SK-N-SH treated with all-trans-retinoic acid at 6 μM for 48 hours (cell line): ENCODE data around the gene CNN2.

ENCODE experiments used
- ATAC-seq: fragments of 200-7000 bp; cut with Tn5 transposase; 3 replicates; pipeline ENCODE4 v1.9.1; 2020; ENCODE audit warnings: mild to moderate bottlenecking, moderate library complexity
- ARNTL ChIP-seq: fragments of 450-650 bp; formaldehyde crosslinking; IDR thresholded peaks from 2 replicates; pipeline ENCODE4 v1.5.0; 2020; ENCODE audit warnings: low read depth, mild to moderate bottlenecking, moderate library complexity, borderline replicate concordance
- BACH2 ChIP-seq: fragments of 250-450 bp; sonication (Bioruptor Pico); IDR thresholded peaks from 2 replicates; pipeline ENCODE4 v1.9.0; 2021; ENCODE audit warnings: mild to moderate bottlenecking, borderline replicate concordance
- CREB5 ChIP-seq: fragments of 250-450 bp; sonication (Bioruptor Pico); IDR thresholded peaks from 2 replicates; pipeline ENCODE4 v1.5.1; 2020; ENCODE audit warnings: low read depth, mild to moderate bottlenecking, moderate library complexity
- CSDC2 ChIP-seq: fragments of 250-450 bp; sonication (Bioruptor Pico); IDR thresholded peaks from 2 replicates; pipeline ENCODE4 v1.5.0; 2020; ENCODE audit warnings: mild to moderate bottlenecking, moderate library complexity
- CSRNP3 ChIP-seq: fragments of 250-450 bp; sonication (Bioruptor Pico); IDR thresholded peaks from 2 replicates; pipeline ENCODE4 v1.5.1; 2021; ENCODE audit warnings: mild to moderate bottlenecking, moderate library complexity
- ESRRG ChIP-seq: fragments of 250-450 bp; sonication (Bioruptor Pico); IDR thresholded peaks from 2 replicates; pipeline ENCODE4 v1.6.1; 2021; ENCODE audit warnings: mild to moderate bottlenecking
- GLIS3 ChIP-seq: fragments of 250-450 bp; sonication (Bioruptor Pico); IDR thresholded peaks from 2 replicates; pipeline ENCODE4 v1.5.0; 2020; ENCODE audit warnings: mild to moderate bottlenecking, moderate library complexity
- ISL1 ChIP-seq: fragments of 250-450 bp; sonication (Bioruptor Pico); IDR thresholded peaks from 2 replicates; pipeline ENCODE4 v2.1.2; 2022; ENCODE audit warnings: mild to moderate bottlenecking, moderate library complexity
- OSR1 ChIP-seq: fragments of 250-450 bp; sonication (Bioruptor Pico); IDR thresholded peaks from 2 replicates; pipeline ENCODE4 v1.8.0; 2022; ENCODE audit warnings: moderate library complexity, mild to moderate bottlenecking, inconsistent platforms
- PATZ1 ChIP-seq: fragments of 250-450 bp; sonication (Bioruptor Pico); IDR thresholded peaks from 2 replicates; pipeline ENCODE4 v1.8.0; 2020; ENCODE audit warnings: mild to moderate bottlenecking, moderate library complexity, borderline replicate concordance
- PPARA ChIP-seq: fragments of 250-450 bp; sonication (Bioruptor Pico); IDR thresholded peaks from 2 replicates; pipeline ENCODE4 v1.5.0; 2020; ENCODE audit warnings: mild to moderate bottlenecking, borderline replicate concordance
- RARB ChIP-seq: fragments of 250-450 bp; sonication (Bioruptor Pico); IDR thresholded peaks from 2 replicates; pipeline ENCODE4 v1.8.0; 2021; ENCODE audit warnings: mild to moderate bottlenecking, moderate library complexity
- SNAI2 ChIP-seq: fragments of 250-450 bp; sonication (Bioruptor Pico); IDR thresholded peaks from 2 replicates; pipeline ENCODE4 v1.5.0; 2020; ENCODE audit warnings: mild to moderate bottlenecking, moderate library complexity
- TCF4 ChIP-seq: fragments of 250-450 bp; sonication (Bioruptor Pico); IDR thresholded peaks from 2 replicates; pipeline ENCODE4 v1.8.0; 2021; ENCODE audit warnings: mild to moderate bottlenecking, moderate library complexity, borderline replicate concordance
- TOX ChIP-seq: fragments of 250-450 bp; sonication (Bioruptor Pico); IDR thresholded peaks from 2 replicates; pipeline ENCODE4 v1.8.0; 2021; ENCODE audit warnings: mild to moderate bottlenecking, moderate library complexity, borderline replicate concordance
- TSHZ2 ChIP-seq: fragments of 250-450 bp; sonication (Bioruptor Pico); IDR thresholded peaks from 2 replicates; pipeline ENCODE4 v1.5.0; 2020; ENCODE audit warnings: mild to moderate bottlenecking, moderate library complexity
- ZC3H10 ChIP-seq: fragments of 250-450 bp; sonication (Bioruptor Pico); IDR thresholded peaks from 2 replicates; pipeline ENCODE4 v1.5.1; 2021; ENCODE audit warnings: mild to moderate bottlenecking, moderate library complexity
- ZFP3 ChIP-seq: fragments of 250-450 bp; sonication (Bioruptor Pico); IDR thresholded peaks from 2 replicates; pipeline ENCODE4 v1.5.0; 2020; ENCODE audit warnings: mild to moderate bottlenecking, moderate library complexity
- ZFP30 ChIP-seq: fragments of 450-650 bp; formaldehyde crosslinking; IDR thresholded peaks from 2 replicates; pipeline ENCODE4 v1.5.0; 2022; ENCODE audit warnings: mild to moderate bottlenecking, moderate library complexity
- ZNF565 ChIP-seq: fragments of 450-650 bp; formaldehyde crosslinking; conservative IDR thresholded peaks from 2 replicates; pipeline ENCODE4 v1.5.0; 2020; ENCODE audit warnings: low read depth, mild to moderate bottlenecking, moderate library complexity
- ZNF70 ChIP-seq: fragments of 450-650 bp; formaldehyde crosslinking; IDR thresholded peaks from 2 replicates; pipeline ENCODE4 v1.5.0; 2020; ENCODE audit warnings: mild to moderate bottlenecking, moderate library complexity
- ZNF8 ChIP-seq: fragments of 450-650 bp; formaldehyde crosslinking; IDR thresholded peaks from 2 replicates; pipeline ENCODE4 v1.5.0; 2020; ENCODE audit warnings: mild to moderate bottlenecking, moderate library complexity
- TF ChIP-seq, protein P1 (sequence below): fragments of 250-450 bp; sonication (Bioruptor Pico); IDR thresholded peaks from 2 replicates; pipeline ENCODE4 v1.8.0; 2021; ENCODE audit warnings: low read depth, mild to moderate bottlenecking, moderate library complexity, borderline replicate concordance

Gene CNN2

GRCh38 chr19:1011831-1012333, 14.5 kb upstream of the CNN2 start:
- no peak for TF ChIP-seq ZFP3 (CRISPR knock-in tag)
- no peak for TF ChIP-seq RARB
- TF ChIP-seq ZC3H10, result no peak
- TF ChIP-seq OSR1, result no peak
- TF ChIP-seq ARNTL (CRISPR knock-in tag), result no peak
- TF ChIP-seq PPARA (CRISPR knock-in tag), result no peak
- TF ChIP-seq ZNF565, result no peak
- no peak for TF ChIP-seq ZNF70 (CRISPR knock-in tag)
- no peak for TF ChIP-seq CSRNP3 (CRISPR knock-in tag)
- TF ChIP-seq CSDC2, result no peak
- no peak for TF ChIP-seq ZFP30 (CRISPR knock-in tag)
- TF ChIP-seq CREB5 (CRISPR knock-in tag), result no peak
- TF ChIP-seq ESRRG (CRISPR knock-in tag), result no peak
- TF ChIP-seq SNAI2 (CRISPR knock-in tag), result no peak
- TF ChIP-seq TSHZ2 (CRISPR knock-in tag), result no peak
- no peak for TF ChIP-seq TCF4 (CRISPR knock-in tag)
- TF ChIP-seq, protein P1, sequence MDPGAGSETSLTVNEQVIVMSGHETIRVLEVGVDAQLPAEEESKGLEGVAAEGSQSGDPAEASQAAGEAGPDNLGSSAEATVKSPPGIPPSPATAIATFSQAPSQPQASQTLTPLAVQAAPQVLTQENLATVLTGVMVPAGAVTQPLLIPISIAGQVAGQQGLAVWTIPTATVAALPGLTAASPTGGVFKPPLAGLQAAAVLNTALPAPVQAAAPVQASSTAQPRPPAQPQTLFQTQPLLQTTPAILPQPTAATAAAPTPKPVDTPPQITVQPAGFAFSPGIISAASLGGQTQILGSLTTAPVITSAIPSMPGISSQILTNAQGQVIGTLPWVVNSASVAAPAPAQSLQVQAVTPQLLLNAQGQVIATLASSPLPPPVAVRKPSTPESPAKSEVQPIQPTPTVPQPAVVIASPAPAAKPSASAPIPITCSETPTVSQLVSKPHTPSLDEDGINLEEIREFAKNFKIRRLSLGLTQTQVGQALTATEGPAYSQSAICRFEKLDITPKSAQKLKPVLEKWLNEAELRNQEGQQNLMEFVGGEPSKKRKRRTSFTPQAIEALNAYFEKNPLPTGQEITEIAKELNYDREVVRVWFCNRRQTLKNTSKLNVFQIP, result no peak
- no peak for TF ChIP-seq PATZ1 (CRISPR knock-in tag)
- TF ChIP-seq ZNF8 (CRISPR knock-in tag), result no peak
- TF ChIP-seq, all 23 proteins: peak for 0
- ATAC-seq, result no peak

DNA sequence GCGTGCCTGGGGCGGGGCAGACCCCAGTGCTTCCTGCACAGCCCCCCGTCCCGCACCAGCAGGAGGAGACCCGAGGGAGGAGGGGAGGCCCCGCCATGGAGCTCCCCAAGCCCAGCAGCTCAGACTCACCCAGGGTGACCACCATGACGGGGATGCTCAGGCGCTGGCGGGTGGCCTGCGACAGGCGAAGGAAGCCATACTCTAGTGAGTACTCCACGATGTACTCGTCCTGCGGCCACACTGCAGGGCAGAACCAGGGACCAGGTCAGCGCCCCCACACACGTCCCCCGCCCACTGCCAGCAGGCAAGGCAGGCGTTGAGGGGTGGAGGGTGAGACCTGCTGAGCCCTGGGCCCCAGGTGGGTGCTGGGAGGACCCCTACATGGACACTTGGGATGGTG, 14.1 kb upstream of the CNN2 start:
- no peak for ATAC-seq
- TF ChIP-seq ZNF565 (no peak), BACH2 (CRISPR knock-in tag) (no peak), TSHZ2 (CRISPR knock-in tag) (no peak), CSRNP3 (CRISPR knock-in tag) (no peak), SNAI2 (CRISPR knock-in tag) (no peak), OSR1 (no peak), GLIS3 (CRISPR knock-in tag) (no peak), PATZ1 (CRISPR knock-in tag) (no peak), ISL1 (no peak), PPARA (CRISPR knock-in tag) (no peak), TOX (CRISPR knock-in tag) (no peak)
- TF ChIP-seq, all 23 proteins: peak for 0
